DOHH2 (cell line): ENCODE data around the gene SORBS1.

Experiments
- EZH2phosphoT487 ChIP-seq: fragments of 200-600 bp; sonication (generic); IDR thresholded peaks from 2 replicates; pipeline ENCODE4 v1.6.1; 2017; ENCODE audit warnings: borderline replicate concordance, mild to moderate bottlenecking, antibody characterized with exemption, low read length, moderate library complexity, mixed read lengths
- TF ChIP-seq, protein P1 (sequence below): fragments of 200-600 bp; sonication (generic); IDR thresholded peaks from one replicate; pipeline ENCODE4 v1.5.1; 2014; ENCODE audit warnings: antibody characterized with exemption, mild to moderate bottlenecking, low read depth, low read length; ENCODE audit not compliant: poor library complexity, severe bottlenecking

DNA sequence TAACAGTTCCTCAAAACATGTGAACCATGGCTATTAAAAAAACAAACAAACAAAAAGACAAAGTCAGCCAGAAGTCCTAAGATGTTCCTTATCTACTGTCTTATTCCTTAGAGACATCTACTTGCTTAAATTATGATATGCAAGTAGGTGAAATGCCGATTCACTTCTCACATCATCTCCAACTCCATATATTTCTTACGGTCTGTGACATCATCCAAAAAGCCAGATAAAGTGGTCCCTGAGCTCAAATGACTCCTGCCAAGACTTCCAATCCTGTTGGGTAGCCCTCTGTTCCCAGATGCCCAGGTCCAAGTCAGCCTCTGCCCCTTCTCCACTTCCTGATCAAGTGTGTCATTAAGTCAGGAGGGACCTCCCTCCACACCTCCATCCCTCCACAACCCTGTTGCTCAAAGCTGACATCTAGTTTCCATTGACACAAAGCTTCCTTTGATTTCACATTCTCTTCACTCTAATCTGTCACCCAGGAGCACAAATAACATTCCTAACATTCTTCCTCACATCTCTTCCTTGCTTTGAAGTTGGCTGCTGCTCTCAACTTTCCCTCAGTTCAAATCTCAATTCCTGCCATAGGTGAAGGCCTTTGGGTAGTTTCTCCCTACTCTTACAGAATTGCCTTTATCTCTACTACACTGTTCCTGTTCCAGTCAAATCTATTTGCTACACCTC lies 214.3 kb downstream of the SORBS1 start:
- TF ChIP-seq, protein P1, sequence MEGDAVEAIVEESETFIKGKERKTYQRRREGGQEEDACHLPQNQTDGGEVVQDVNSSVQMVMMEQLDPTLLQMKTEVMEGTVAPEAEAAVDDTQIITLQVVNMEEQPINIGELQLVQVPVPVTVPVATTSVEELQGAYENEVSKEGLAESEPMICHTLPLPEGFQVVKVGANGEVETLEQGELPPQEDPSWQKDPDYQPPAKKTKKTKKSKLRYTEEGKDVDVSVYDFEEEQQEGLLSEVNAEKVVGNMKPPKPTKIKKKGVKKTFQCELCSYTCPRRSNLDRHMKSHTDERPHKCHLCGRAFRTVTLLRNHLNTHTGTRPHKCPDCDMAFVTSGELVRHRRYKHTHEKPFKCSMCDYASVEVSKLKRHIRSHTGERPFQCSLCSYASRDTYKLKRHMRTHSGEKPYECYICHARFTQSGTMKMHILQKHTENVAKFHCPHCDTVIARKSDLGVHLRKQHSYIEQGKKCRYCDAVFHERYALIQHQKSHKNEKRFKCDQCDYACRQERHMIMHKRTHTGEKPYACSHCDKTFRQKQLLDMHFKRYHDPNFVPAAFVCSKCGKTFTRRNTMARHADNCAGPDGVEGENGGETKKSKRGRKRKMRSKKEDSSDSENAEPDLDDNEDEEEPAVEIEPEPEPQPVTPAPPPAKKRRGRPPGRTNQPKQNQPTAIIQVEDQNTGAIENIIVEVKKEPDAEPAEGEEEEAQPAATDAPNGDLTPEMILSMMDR: no peak
- TF ChIP-seq EZH2phosphoT487: no peak
